ENCODE measurements around the gene ANAPC16.
"Not testable (repeated sequence)": the region's sequence is repeated elsewhere in the genome, so short reads cannot be mapped to it uniquely, and the experiment has no call there.

GRCh38 chr10:72211381-72211780, 4.4 kb upstream of the ANAPC16 start:
- not testable (repeated sequence) for TF ChIP-seq CTCF (conservative IDR thresholded peaks at IDR 0.05; ENCODE audit: low read depth in 2 of 2); POLR2AphosphoS5 (IDR thresholded peaks at IDR 0.05; ENCODE audit: low read depth); REST (IDR thresholded peaks at IDR 0.05; ENCODE audit: unreplicated experiment); EZH2phosphoT487 (IDR thresholded peaks at IDR 0.05; ENCODE audit: unreplicated experiment); EZH2 (IDR thresholded peaks at IDR 0.05; ENCODE audit: low read depth, unreplicated experiment); ZNF114 (CRISPR knock-in tag; IDR thresholded peaks at IDR 0.05); JUNB (IDR thresholded peaks at IDR 0.05; ENCODE audit: unreplicated experiment)

Measured in GM23338 (cell line).